HEK293 (cell line): ENCODE results near the gene RNF145.

ENCODE experiments used
- CTCF ChIA-PET: fragments of 350-600 bp; formaldehyde crosslinking; extraction: SDS; loops from one replicate; lab custom pipeline; 2021; ENCODE audit warnings: antibody characterized with exemption; lab: Yijun Ruan, JAX
- POLR2A ChIA-PET: fragments of 300-600 bp; formaldehyde crosslinking; extraction: SDS; loops from one replicate; lab custom pipeline; 2020; ENCODE audit warnings: antibody characterized with exemption, inconsistent platforms; lab: Yijun Ruan, JAX
- H3K27ac ChIP-seq: fragments of 200-500 bp; sonication (Bioruptor generic); 2 replicates; pipeline ENCODE4 v1.5.1; 2014; ENCODE audit warnings: low read depth, low read length, control low read depth, inconsistent platforms; ENCODE audit errors: extremely low read depth
- H3K36me3 ChIP-seq, 2 experiments: fragments of 200-500 bp in 1 of 2; sonication (Bioruptor generic) in 1 of 2; 1 replicate in 1 of 2; 2 replicates in 1 of 2; pipeline ENCODE4 v1.5.1; 2014 to 2017; ENCODE audit warnings: inconsistent platforms in 2 of 2, low read length in 2 of 2; ENCODE audit not compliant: control insufficient read depth in 2 of 2, insufficient read depth in 1 of 2
- H3K4me1 ChIP-seq: fragments of 200-500 bp; sonication (Bioruptor generic); 2 replicates; pipeline ENCODE4 v1.5.1; 2014; ENCODE audit warnings: mild to moderate bottlenecking, low read length, inconsistent platforms; ENCODE audit not compliant: control insufficient read depth, insufficient read depth
- H3K4me3 ChIP-seq: 2 replicates; pipeline ENCODE4 v1.5.1; 2011; ENCODE audit warnings: low read depth, mild to moderate bottlenecking, control low read depth, low read length, moderate library complexity
- H3K9me3 ChIP-seq: fragments of 200-500 bp; sonication (Bioruptor generic); 2 replicates; pipeline ENCODE4 v1.5.1; 2014; ENCODE audit warnings: low read depth, low read length, inconsistent platforms; ENCODE audit not compliant: control insufficient read depth, insufficient read depth
- BCL11B ChIP-seq: fragments of 450-650 bp; formaldehyde crosslinking; IDR thresholded peaks from 2 replicates; pipeline ENCODE4 v1.5.1; 2016; ENCODE audit warnings: low read depth, missing biosample characterization, missing genetic modification characterization
- CTCF ChIP-seq: fragments of 450-650 bp; formaldehyde crosslinking; IDR thresholded peaks from 2 replicates; pipeline ENCODE4 v1.5.1; 2016; ENCODE audit warnings: missing biosample characterization, missing genetic modification characterization
- IKZF3 ChIP-seq: fragments of 450-650 bp; IDR thresholded peaks from 2 replicates; pipeline ENCODE4 v1.5.0; 2018; ENCODE audit warnings: missing biosample characterization, mild to moderate bottlenecking, missing genetic modification characterization, moderate library complexity
- MYNN ChIP-seq: fragments of 450-650 bp; formaldehyde crosslinking; IDR thresholded peaks from 2 replicates; pipeline ENCODE4 v1.5.1; 2016; ENCODE audit warnings: missing biosample characterization, missing genetic modification characterization, borderline replicate concordance
- ZBTB11 ChIP-seq: fragments of 450-650 bp; formaldehyde crosslinking; conservative IDR thresholded peaks from 2 replicates; pipeline ENCODE4 v1.5.1; 2016; ENCODE audit warnings: low read depth, missing biosample characterization, missing genetic modification characterization
- ZNF140 ChIP-seq: fragments of 450-650 bp; formaldehyde crosslinking; IDR thresholded peaks from 2 replicates; pipeline ENCODE4 v1.5.1; 2016; ENCODE audit warnings: missing biosample characterization, missing genetic modification characterization
- ZNF18 ChIP-seq: fragments of 450-650 bp; formaldehyde crosslinking; IDR thresholded peaks from 2 replicates; pipeline ENCODE4 v1.5.1; 2016; ENCODE audit warnings: missing biosample characterization, missing genetic modification characterization
- ZNF19 ChIP-seq: fragments of 450-650 bp; formaldehyde crosslinking; IDR thresholded peaks from 2 replicates; pipeline ENCODE4; 2016; ENCODE audit warnings: missing biosample characterization, missing genetic modification characterization, low read depth
- ZNF266 ChIP-seq: fragments of 450-650 bp; formaldehyde crosslinking; IDR thresholded peaks from 2 replicates; pipeline ENCODE4 v1.5.1; 2016; ENCODE audit warnings: missing biosample characterization, missing genetic modification characterization, low read depth
- ZNF302 ChIP-seq: fragments of 450-650 bp; formaldehyde crosslinking; IDR thresholded peaks from 2 replicates; pipeline ENCODE4 v1.5.1; 2016; ENCODE audit warnings: missing biosample characterization, missing genetic modification characterization, low read depth
- ZNF311 ChIP-seq: fragments of 450-650 bp; formaldehyde crosslinking; IDR thresholded peaks from 2 replicates; pipeline ENCODE4 v1.5.1; 2017; ENCODE audit warnings: missing biosample characterization, missing genetic modification characterization, borderline replicate concordance
- ZNF354C ChIP-seq: fragments of 450-650 bp; formaldehyde crosslinking; IDR thresholded peaks from 2 replicates; pipeline ENCODE4 v1.5.1; 2016; ENCODE audit warnings: missing biosample characterization, missing genetic modification characterization, low read depth, borderline replicate concordance
- ZNF366 ChIP-seq: fragments of 450-650 bp; formaldehyde crosslinking; conservative IDR thresholded peaks from 2 replicates; pipeline ENCODE4 v1.5.1; 2016; ENCODE audit warnings: missing biosample characterization, missing genetic modification characterization
- ZNF544 ChIP-seq: fragments of 450-650 bp; formaldehyde crosslinking; IDR thresholded peaks from 2 replicates; pipeline ENCODE4 v1.5.0; 2017; ENCODE audit warnings: missing biosample characterization, missing genetic modification characterization
- ZNF561 ChIP-seq: fragments of 450-650 bp; IDR thresholded peaks from 2 replicates; pipeline ENCODE4 v1.5.1; 2018; ENCODE audit warnings: missing biosample characterization, missing genetic modification characterization, borderline replicate concordance
- ZNF621 ChIP-seq: fragments of 450-650 bp; formaldehyde crosslinking; IDR thresholded peaks from 2 replicates; pipeline ENCODE4 v1.5.1; 2017; ENCODE audit warnings: missing biosample characterization, missing genetic modification characterization
- ZNF777 ChIP-seq: fragments of 450-650 bp; formaldehyde crosslinking; IDR thresholded peaks from 2 replicates; pipeline ENCODE4 v1.5.1; 2017; ENCODE audit warnings: missing biosample characterization, missing genetic modification characterization, borderline replicate concordance
- ZNF830 ChIP-seq: fragments of 450-650 bp; IDR thresholded peaks from 2 replicates; pipeline ENCODE4 v1.5.0; 2018; ENCODE audit warnings: missing biosample characterization, missing genetic modification characterization, low read depth, mild to moderate bottlenecking, moderate library complexity
- ZNF837 ChIP-seq: fragments of 450-650 bp; formaldehyde crosslinking; IDR thresholded peaks from 2 replicates; pipeline ENCODE4 v1.5.1; 2016; ENCODE audit warnings: missing biosample characterization, missing genetic modification characterization
- ZSCAN18 ChIP-seq: fragments of 450-650 bp; formaldehyde crosslinking; IDR thresholded peaks from 2 replicates; pipeline ENCODE4 v1.5.1; 2016; ENCODE audit warnings: missing biosample characterization, missing genetic modification characterization
- ZSCAN4 ChIP-seq: fragments of 450-650 bp; formaldehyde crosslinking; IDR thresholded peaks from 2 replicates; pipeline ENCODE4 v1.5.1; 2017; ENCODE audit warnings: missing biosample characterization, missing genetic modification characterization

Gene RNF145

GRCh38 chr5:159184236-159184635, 25.1 kb downstream of the RNF145 start:
- Histone ChIP-seq H3K9me3 (no peaks in the 10 kb centered on the region), H3K36me3 (peaks cover 0 to 6% of the 10 kb centered on the region in 2 experiments; a peak in 2 of 3 replicates), H3K4me1 (peaks cover 27% of the 10 kb centered on the region), H3K27ac (no peak overlapping the region), H3K4me3 (no peak overlapping the region)
- POLR2A ChIA-PET = no interaction called here
- CTCF ChIA-PET = no interaction called here
- TF ChIP-seq ZNF777 (tag by site-specific recombination) (no peak), ZNF19 (tag by site-specific recombination) (no peak), ZSCAN18 (tag by site-specific recombination) (no peak), BCL11B (tag by site-specific recombination) (no peak), MYNN (tag by site-specific recombination) (no peak), ZNF366 (no peak), ZSCAN4 (tag by site-specific recombination) (no peak), CTCF (no peak), ZNF830 (no peak), ZNF266 (tag by site-specific recombination) (no peak), ZNF302 (no peak), ZNF544 (tag by site-specific recombination) (no peak)

- CTCF ChIA-PET = no interaction called here
- H3K4me1 ChIP-seq = peaks cover 32% of the 10 kb centered on the region
- POLR2A ChIA-PET = no interaction called here
- H3K4me3 ChIP-seq = no peak overlapping the region
- H3K9me3 ChIP-seq = no peaks in the 10 kb centered on the region
- peaks cover 0 to 4% of the 10 kb centered on the region in 2 experiments; a peak in 2 of 3 replicates for H3K36me3 ChIP-seq
- H3K27ac ChIP-seq = no peak overlapping the region
- TF ChIP-seq ZNF354C (tag by site-specific recombination) (no peak), ZNF311 (tag by site-specific recombination) (no peak), ZNF140 (tag by site-specific recombination) (no peak), ZNF621 (tag by site-specific recombination) (no peak), ZNF561 (tag by site-specific recombination) (no peak), ZBTB11 (tag by site-specific recombination) (no peak), IKZF3 (tag by site-specific recombination) (no peak), ZNF837 (no peak), ZNF18 (no peak)
Observed at GRCh38 chr5:159183247-159183646, 26.1 kb downstream of the RNF145 start.
